ENCODE data around the gene ZNF583. TPM values are rescaled to one million over a fixed set of nuclear protein-coding genes. Genes with fewer than 3 reads are reported as not detected.

Gene ZNF583
- total RNA-seq, 2 experiments from 2014 or later = 5.8 TPM

GRCh38 chr19:56398809-56399208 is 5.3 kb upstream of the ZNF583 start:
- POLR2A ChIA-PET = no interaction called here
- H3K9me3 Mint-ChIP-seq = peaks cover 55% of the 10 kb centered on the region
- no peak overlapping the region for H3K27ac Mint-ChIP-seq
- H3K4me1 Mint-ChIP-seq = peaks cover 9% of the 10 kb centered on the region
- CTCF ChIA-PET = no interaction called here
- H3K27me3 Mint-ChIP-seq = no peaks in the 10 kb centered on the region
- no peak for DNase-seq
- H3K4me3 Mint-ChIP-seq = no peak overlapping the region
- H3K36me3 Mint-ChIP-seq (ENCODE audit: low read depth) = peaks cover 50% of the 10 kb centered on the region

GRCh38 chr19:56400485-56400884 is 3.6 kb upstream of the ZNF583 start:
- CTCF ChIA-PET = no interaction called here
- H3K36me3 Mint-ChIP-seq (ENCODE audit: low read depth) = peaks cover 56% of the 10 kb centered on the region
- POLR2A ChIA-PET = no interaction called here

GRCh38 chr19:56403261-56403660 is 871 bp upstream of the ZNF583 start:
- peaks cover 62% of the 10 kb centered on the region for H3K9me3 Mint-ChIP-seq
- POLR2A ChIA-PET = no interaction called here

More at GRCh38 chr19:56400485-56400884, 3.6 kb upstream of the ZNF583 start:
- no peak for DNase-seq
- Mint-ChIP-seq H3K27me3 (no peaks in the 10 kb centered on the region), H3K4me1 (peaks cover 20% of the 10 kb centered on the region), H3K27ac (no peak overlapping the region), H3K4me3 (no peak overlapping the region), H3K9me3 (peaks cover 57% of the 10 kb centered on the region)

GRCh38 chr19:56404705-56405056 is 549 bp downstream of the ZNF583 start:
- peaks cover 68% of the 10 kb centered on the region for H3K36me3 Mint-ChIP-seq (ENCODE audit: low read depth)
- CTCF ChIA-PET = interaction anchor here (1.1 kb wide), 1 partner anchor 10 kb away, joined by 3 read pairs; no protein-coding TSS in a partner anchor
- peak overlapping the region; percentile 83 for H3K4me3 Mint-ChIP-seq
- H3K9me3 Mint-ChIP-seq = peaks cover 59% of the 10 kb centered on the region
- no peaks in the 10 kb centered on the region for H3K27me3 Mint-ChIP-seq
- peak overlapping the region; percentile 96 for H3K27ac Mint-ChIP-seq
- H3K4me1 Mint-ChIP-seq = peaks cover 24% of the 10 kb centered on the region
- POLR2A ChIA-PET = interaction anchor here (0.5 kb wide), 1 partner anchor 31 kb away, joined by 4 read pairs; no protein-coding TSS in a partner anchor
- DNase-seq = no peak

More at GRCh38 chr19:56403261-56403660, 871 bp upstream of the ZNF583 start:
- CTCF ChIA-PET = no interaction called here
- no peak for DNase-seq
- H3K27me3 Mint-ChIP-seq = no peaks in the 10 kb centered on the region
- peaks cover 67% of the 10 kb centered on the region for H3K36me3 Mint-ChIP-seq (ENCODE audit: low read depth)
- H3K27ac Mint-ChIP-seq = peak overlapping the region; percentile 96
- H3K4me1 Mint-ChIP-seq = peaks cover 24% of the 10 kb centered on the region
- peak overlapping the region; percentile 83 for H3K4me3 Mint-ChIP-seq

DNA sequence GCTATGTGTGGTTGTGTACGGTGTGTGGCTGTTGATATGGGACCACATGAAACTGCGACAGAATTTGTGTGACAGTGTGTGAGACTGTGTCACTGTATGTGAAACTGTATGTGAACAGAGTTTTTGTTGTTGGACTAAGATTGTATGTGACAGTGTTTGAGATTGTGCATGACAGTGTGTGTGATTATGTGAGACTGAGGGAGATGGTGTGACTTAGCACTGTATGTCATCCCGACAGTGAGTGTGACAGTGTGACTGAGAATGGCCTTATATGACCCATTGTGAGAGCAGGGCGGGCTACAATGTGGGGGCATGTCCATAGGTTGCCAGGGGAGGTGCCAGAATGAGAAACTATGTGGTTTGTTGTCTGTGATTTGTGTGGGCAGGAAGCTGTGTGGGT is 930 bp downstream of the ZNF583 start:
- Mint-ChIP-seq H3K9me3 (peaks cover 60% of the 10 kb centered on the region), H3K4me1 (peaks cover 24% of the 10 kb centered on the region), H3K27ac (peak overlapping the region; percentile 96), H3K4me3 (peak overlapping the region; percentile 83), H3K36me3 (ENCODE audit: low read depth) (peaks cover 71% of the 10 kb centered on the region), H3K27me3 (no peaks in the 10 kb centered on the region)
- CTCF ChIA-PET = no interaction called here
- peak; percentile 14 for DNase-seq
- POLR2A ChIA-PET = no interaction called here

- no peaks in the 10 kb centered on the region for H3K27me3 Mint-ChIP-seq
- peaks cover 61% of the 10 kb centered on the region for H3K36me3 Mint-ChIP-seq (ENCODE audit: low read depth)
- POLR2A ChIA-PET = no interaction called here
- no peak overlapping the region for H3K27ac Mint-ChIP-seq
- H3K9me3 Mint-ChIP-seq = peaks cover 75% of the 10 kb centered on the region
- CTCF ChIA-PET = no interaction called here
- no peaks in the 10 kb centered on the region for H3K4me1 Mint-ChIP-seq
- H3K4me3 Mint-ChIP-seq = no peak overlapping the region
- no peak for DNase-seq
Observed at GRCh38 chr19:56423276-56423984, 19.3 kb downstream of the ZNF583 start.

- no peaks in the 10 kb centered on the region for H3K4me1 Mint-ChIP-seq
- no peaks in the 10 kb centered on the region for H3K27me3 Mint-ChIP-seq
- ChIA-PET CTCF (no interaction called here), POLR2A (no interaction called here)
- no peak overlapping the region for H3K4me3 Mint-ChIP-seq
- DNase-seq = no peak
- H3K36me3 Mint-ChIP-seq (ENCODE audit: low read depth) = peaks cover 56% of the 10 kb centered on the region
- H3K27ac Mint-ChIP-seq = no peak overlapping the region
- peaks cover 72% of the 10 kb centered on the region for H3K9me3 Mint-ChIP-seq
Observed at GRCh38 chr19:56423985-56424353, 19.8 kb downstream of the ZNF583 start.

DNA sequence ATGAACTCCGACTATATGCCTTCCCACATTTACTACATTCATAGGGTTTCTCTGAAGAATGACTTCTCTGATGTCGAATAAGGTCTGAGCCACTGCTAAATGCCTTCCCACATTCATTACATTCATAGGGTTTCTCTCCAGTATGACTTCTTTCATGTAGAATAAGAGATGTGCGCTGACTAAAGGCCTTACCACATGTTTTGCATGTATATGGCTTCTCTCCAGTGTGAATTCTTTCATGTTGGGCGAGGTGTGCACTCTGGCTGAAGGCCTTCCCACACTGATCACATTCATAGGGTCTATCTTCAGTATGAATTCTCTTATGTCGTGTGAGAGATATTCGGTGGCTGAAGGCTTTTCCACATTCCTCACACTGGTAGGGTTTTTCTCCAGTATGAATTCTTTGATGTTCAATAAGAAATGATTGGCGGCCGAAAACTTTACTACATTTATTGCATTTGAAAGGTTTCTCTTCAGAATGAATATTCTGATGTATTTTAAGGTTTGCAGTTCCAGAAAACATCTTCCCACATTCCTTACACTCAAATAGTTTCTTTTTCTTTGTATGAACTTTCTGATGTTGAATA is 37.2 kb downstream of the ZNF583 start:
- Mint-ChIP-seq H3K4me1 (no peaks in the 10 kb centered on the region), H3K27ac (no peak overlapping the region), H3K27me3 (no peaks in the 10 kb centered on the region), H3K36me3 (ENCODE audit: low read depth) (peaks cover 5% of the 10 kb centered on the region), H3K4me3 (no peak overlapping the region), H3K9me3 (peaks cover 55% of the 10 kb centered on the region)
- POLR2A ChIA-PET = no interaction called here
- DNase-seq = no peak
- CTCF ChIA-PET = no interaction called here

- peaks cover 17% of the 10 kb centered on the region for H3K36me3 Mint-ChIP-seq (ENCODE audit: low read depth)
- CTCF ChIA-PET = no interaction called here
- H3K4me1 Mint-ChIP-seq = peaks cover 17% of the 10 kb centered on the region
- H3K27me3 Mint-ChIP-seq = peaks cover 3% of the 10 kb centered on the region
- POLR2A ChIA-PET = no interaction called here
- no peak overlapping the region for H3K27ac Mint-ChIP-seq
- no peak for DNase-seq
- H3K9me3 Mint-ChIP-seq = peaks cover 78% of the 10 kb centered on the region
- H3K4me3 Mint-ChIP-seq = no peak overlapping the region
Observed at GRCh38 chr19:56474308-56474707, 70.2 kb downstream of the ZNF583 start.

- peaks cover 3% of the 10 kb centered on the region for H3K27me3 Mint-ChIP-seq
- H3K9me3 Mint-ChIP-seq = peaks cover 70% of the 10 kb centered on the region
- ChIA-PET CTCF (no interaction called here), POLR2A (no interaction called here)
- peaks cover 17% of the 10 kb centered on the region for H3K4me1 Mint-ChIP-seq
- H3K36me3 Mint-ChIP-seq (ENCODE audit: low read depth) = peaks cover 17% of the 10 kb centered on the region
- peak overlapping the region; percentile 88 for H3K4me3 Mint-ChIP-seq
- peak overlapping the region; percentile 81 for H3K27ac Mint-ChIP-seq
- no peak for DNase-seq
Observed at GRCh38 chr19:56476093-56476492, 72.0 kb downstream of the ZNF583 start.

Other genes with a start within 250 kb of the ZNF583 start
- gene GALP, start 228.3 kb upstream of the ZNF583 start, total RNA-seq = not detected
- not detected for gene ZSCAN5B, start 206.5 kb upstream of the ZNF583 start, total RNA-seq
- gene ZSCAN5C, start 202.1 kb upstream of the ZNF583 start, total RNA-seq = not detected
- 1 to 10 TPM; 1.1 to 2.2 TPM for gene EDDM13, start 131.6 kb upstream of the ZNF583 start, total RNA-seq
- gene ZSCAN5A, start 89.5 kb upstream of the ZNF583 start, total RNA-seq = 1 to 10 TPM; 9.3 to 9.4 TPM
- 1 to 10 TPM; 2.9 to 3.7 TPM for gene ZNF582, start 10.8 kb upstream of the ZNF583 start, total RNA-seq
- 1 to 10 TPM in 1 of 2 experiments, under 1 TPM in 1; 1.00 to 1.0 TPM for gene ZNF667, start 73.0 kb downstream of the ZNF583 start, total RNA-seq
- 1 to 10 TPM; 1.1 to 1.5 TPM for gene ZNF471, start 103.5 kb downstream of the ZNF583 start, total RNA-seq
- 1 to 10 TPM; 4.7 to 5.6 TPM for gene ZFP28, start 134.6 kb downstream of the ZNF583 start, total RNA-seq
- 1 to 10 TPM; 4.4 to 6.3 TPM for gene ZNF470, start 163.1 kb downstream of the ZNF583 start, total RNA-seq
- gene ZNF71, start 191.0 kb downstream of the ZNF583 start, total RNA-seq = 1 to 10 TPM; 6.4 TPM
- under 1 TPM; 0.20 to 0.25 TPM for gene SMIM17, start 238.8 kb downstream of the ZNF583 start, total RNA-seq

Measured in activated CD4-positive, alpha-beta T cell treated with anti-CD3 and anti-CD28 coated beads, Interleukin-2, amount 10 ng/mL, durations not matched to agents 7 days and 5 days (primary cell).